MM.1S (cell line): Measurements from ENCODE around the gene TUT7.

Experiments used
- EZH2 ChIP-seq: fragments of 300-600 bp; sonication (generic); optimal IDR thresholded peaks from 2 replicates; pipeline ENCODE3; 2017; ENCODE audit warnings: low read depth, mild to moderate bottlenecking, antibody characterized with exemption, low read length, mixed read lengths
- EZH2phosphoT487 ChIP-seq: fragments of 300-600 bp; sonication (generic); IDR thresholded peaks from 2 replicates; pipeline ENCODE4 v1.6.1; 2018; ENCODE audit warnings: antibody characterized with exemption, low read length

DNA sequence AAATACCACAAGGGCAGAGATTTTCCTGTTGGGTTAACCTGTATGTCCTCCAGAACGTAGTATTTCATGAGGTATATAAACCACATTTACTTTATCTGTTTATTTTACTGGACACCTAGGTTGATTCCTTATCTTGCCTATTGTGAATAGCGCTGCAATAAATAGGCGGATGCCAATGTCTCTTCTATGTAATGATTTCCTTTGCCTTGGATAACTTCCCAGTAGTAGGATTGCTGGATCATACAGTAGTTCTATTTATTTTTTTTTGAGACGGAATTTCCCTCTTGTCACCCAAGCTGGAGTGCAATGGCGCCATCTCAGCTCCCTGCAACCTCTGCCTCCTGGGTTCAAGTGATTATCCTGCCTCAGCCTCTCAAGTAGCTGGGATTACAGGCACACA is 15.6 kb upstream of the TUT7 start:
- TF ChIP-seq EZH2phosphoT487, result no peak
- no peak for TF ChIP-seq EZH2
